Esophagus muscularis mucosa (tissue), 4 donors: ENCODE measurements around the gene TAF5. TPM values are rescaled to one million over a fixed set of nuclear protein-coding genes. Genes with fewer than 3 reads are reported as not detected.

Experiments used
- DNase-seq: peaks from one replicate; pipeline ENCODE4 v3.0.0-alpha.2; 2017; ENCODE audit errors: extremely low spot score
- H3K27ac ChIP-seq, 4 donors: fragments of 200-600 bp; sonication (generic); replicated peaks in 1 of 4; 1 replicate in 3 of 4; 2 replicates in 1 of 4; pipeline ENCODE4 v1.5.1; 2016 to 2019; ENCODE audit warnings: mild to moderate bottlenecking in 1 of 4
- H3K27me3 ChIP-seq, 4 donors: fragments of 200-600 bp; sonication (generic); one replicate each; pipeline versions ENCODE4 v1.5.1 to v1.6.0; 2016 to 2019
- H3K36me3 ChIP-seq, 4 donors: fragments of 200-600 bp; sonication (generic); one replicate each; pipeline ENCODE4 v1.5.1; 2016 to 2019
- H3K4me1 ChIP-seq, 4 donors: fragments of 200-600 bp; sonication (generic); one replicate each; pipeline ENCODE4 v1.5.1; 2016 to 2019
- H3K4me3 ChIP-seq, 4 donors: fragments of 200-600 bp; sonication (generic); 1 replicate in 2 of 4; 2 replicates in 2 of 4; pipeline ENCODE4 v1.5.1; 2016 to 2019; ENCODE audit warnings: mild to moderate bottlenecking in 4 of 4, moderate library complexity in 1 of 4
- H3K9me3 ChIP-seq, 4 donors: fragments of 200-600 bp; sonication (generic); 1 replicate in 3 of 4; 2 replicates in 1 of 4; pipeline ENCODE4 v1.5.1; 2016 to 2019
- POLR2AphosphoS5 ChIP-seq, 2 donors: sonication (generic); formaldehyde crosslinking; IDR thresholded peaks; one replicate each; pipeline ENCODE4 v1.6.1; 2017; ENCODE audit warnings: antibody characterized with exemption in 2 of 2
- WGBS: methylation state at CpG from one replicate; pipeline ENCODE4 v1.1.5; 2018; 5-methylcytosine and 5-hydroxymethylcytosine counted together
- intact Hi-C: fragments of 100-400 bp; cut with DNase I; formaldehyde crosslinking; loops from one replicate; pipeline ENCODE4 v1.15.1; 2023
- total RNA-seq, 4 donors: library from RNA; depleted of rRNA; stranded (reverse); fragments of >200 nt; gene quantifications; one replicate each; pipeline versions ENCODE4 v1.1.0 to v1.2.1, GENCODE V29; 2016

Gene TAF5
- total RNA-seq, 4 donors from 2014 or later = 2.3 to 7.4 (median 4.5) TPM

- intact Hi-C loops = no loop called here
Observed at GRCh38 chr10:103433858-103434257, 66.1 kb downstream of the TAF5 start.

More at GRCh38 chr10:103433858-103434257, 66.1 kb downstream of the TAF5 start:
- H3K4me1 ChIP-seq = peaks cover 0 to 7% (median 3%) of the 10 kb centered on the region in 4 donors
- H3K36me3 ChIP-seq = peaks cover 22 to 95% (median 82%) of the 10 kb centered on the region in 4 donors
- no peaks in the 10 kb centered on the region for H3K27me3 ChIP-seq
- H3K27ac ChIP-seq = no peak overlapping the region
- H3K4me3 ChIP-seq = no peak overlapping the region
- H3K9me3 ChIP-seq = no peaks in the 10 kb centered on the region
- no peak for DNase-seq
- WGBS = 87% methylated on average over 2 of the region's 2 CpGs
- TF ChIP-seq POLR2AphosphoS5 (IDR thresholded peaks at IDR 0.05) = no peak

Other genes with a start within 250 kb of the TAF5 start
- 10 to 100 TPM; 49.3 to 85.3 (median 66.0) TPM for gene NT5C2, start 174.7 kb upstream of the TAF5 start, total RNA-seq
- under 1 TPM in 1 of 4 donors, not detected in 3; 0.17 TPM for gene RPEL1, start 122.1 kb upstream of the TAF5 start, total RNA-seq
- 1 to 10 TPM; 1.6 to 3.1 (median 2.3) TPM for gene INA, start 90.8 kb upstream of the TAF5 start, total RNA-seq
- gene PCGF6, start 16.8 kb upstream of the TAF5 start, total RNA-seq = 10 to 100 TPM; 11.9 to 17.7 (median 13.1) TPM
- gene ATP5MK, start 28.5 kb downstream of the TAF5 start, total RNA-seq = 100 to 1,000 TPM; 199 to 591 (median 327) TPM
- 10 to 100 TPM; 12.0 to 17.4 (median 15.0) TPM for gene PDCD11, start 28.6 kb downstream of the TAF5 start, total RNA-seq
- 10 to 100 TPM; 44.4 to 69.9 (median 62.8) TPM for gene CALHM2, start 84.4 kb downstream of the TAF5 start, total RNA-seq
- gene CALHM1, start 90.9 kb downstream of the TAF5 start, total RNA-seq = not detected
- gene CALHM3, start 111.3 kb downstream of the TAF5 start, total RNA-seq = not detected
- gene NEURL1, start 125.7 kb downstream of the TAF5 start, total RNA-seq = under 1 TPM; 0.39 to 0.63 (median 0.46) TPM